HTR-8/SVneo (cell line): ENCODE measurements around the gene HASPIN.
"Not testable (repeated sequence)": the region's sequence is repeated elsewhere in the genome, so short reads cannot be mapped to it uniquely, and the experiment has no call there.

Experiments used
- DNase-seq: peaks from one replicate; pipeline ENCODE4 v3.0.0; 2011; ENCODE audit warnings: low spot score, mixed read lengths; ENCODE audit not compliant: insufficient read length
- FAIRE-seq: peaks from 2 replicates; lab custom pipeline; 2011; peaks lifted over from hg19 to GRCh38; lab: Jason Lieb, UNC

Gene HASPIN

GRCh38 chr17:3730881-3731429, 7.3 kb downstream of the HASPIN start:
- peak; percentile 65 for DNase-seq
- FAIRE-seq, result peak; percentile 86

GRCh38 chr17:3732210-3732621, 8.5 kb downstream of the HASPIN start:
- DNase-seq (no peak), FAIRE-seq (peak; percentile 58)

GRCh38 chr17:3734911-3735276, 11.2 kb downstream of the HASPIN start:
- FAIRE-seq, DNase-seq: not testable (repeated sequence)

- FAIRE-seq, result no peak
Observed at GRCh38 chr17:3735515-3735914, 11.8 kb downstream of the HASPIN start.

GRCh38 chr17:3738562-3739295, 15.0 kb downstream of the HASPIN start:
- FAIRE-seq (no peak), DNase-seq (no peak)

More at GRCh38 chr17:3735515-3735914, 11.8 kb downstream of the HASPIN start:
- no peak for DNase-seq

- DNase-seq (no peak), FAIRE-seq (no peak)
Observed at GRCh38 chr17:3739422-3740124, 15.9 kb downstream of the HASPIN start.

- FAIRE-seq (no peak), DNase-seq (no peak)
Observed at GRCh38 chr17:3740611-3741073, 16.9 kb downstream of the HASPIN start.

- FAIRE-seq (no peak), DNase-seq (no peak)
Observed at GRCh38 chr17:3744014-3744413, 20.3 kb downstream of the HASPIN start.

GRCh38 chr17:3745071-3745470, 21.4 kb downstream of the HASPIN start:
- DNase-seq, result no peak
- no peak for FAIRE-seq

GRCh38 chr17:3747805-3748204, 24.1 kb downstream of the HASPIN start:
- DNase-seq (no peak), FAIRE-seq (no peak)

- FAIRE-seq (no peak), DNase-seq (no peak)
Observed at GRCh38 chr17:3748576-3748975, 24.9 kb downstream of the HASPIN start.

GRCh38 chr17:3750296-3750695, 26.6 kb downstream of the HASPIN start:
- FAIRE-seq (no peak), DNase-seq (no peak)

GRCh38 chr17:3750926-3751325, 27.2 kb downstream of the HASPIN start:
- no peak for FAIRE-seq
- DNase-seq, result no peak

- no peak for FAIRE-seq
- no peak for DNase-seq
Observed at GRCh38 chr17:3751836-3752235, 28.1 kb downstream of the HASPIN start.

- no peak for DNase-seq
- FAIRE-seq, result no peak
Observed at GRCh38 chr17:3753624-3754023, 29.9 kb downstream of the HASPIN start.

GRCh38 chr17:3754066-3754457, 30.4 kb downstream of the HASPIN start:
- FAIRE-seq, result no peak
- DNase-seq, result no peak

GRCh38 chr17:3754458-3755334, 31.0 kb downstream of the HASPIN start:
- DNase-seq, result no peak
- no peak for FAIRE-seq

- FAIRE-seq (no peak), DNase-seq (no peak)
Observed at GRCh38 chr17:3755335-3756030, 31.8 kb downstream of the HASPIN start.

GRCh38 chr17:3759597-3760216, 36.0 kb downstream of the HASPIN start:
- no peak for DNase-seq
- FAIRE-seq, result no peak
